ENCODE measurements around the gene SOX3.

DNA sequence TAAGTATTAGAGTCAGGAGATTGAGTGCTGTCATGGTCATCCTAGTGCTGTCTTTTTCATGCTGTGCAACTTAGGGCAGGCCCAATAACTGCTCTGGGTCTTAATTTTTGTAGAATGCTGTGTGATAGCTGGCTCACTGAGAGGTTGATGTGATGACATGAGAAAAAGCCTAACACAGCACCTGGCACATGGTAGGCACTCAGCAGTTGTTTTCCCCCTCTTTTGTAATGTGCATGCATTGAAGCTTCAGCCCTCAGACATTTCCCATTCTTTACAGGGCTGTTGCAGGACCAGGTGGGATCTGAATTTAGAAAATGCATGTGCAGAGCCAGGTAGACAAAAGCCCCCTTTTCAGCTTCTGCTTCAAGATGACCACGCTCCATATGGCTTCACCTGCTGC lies 44.1 kb upstream of the SOX3 start:
- TF ChIP-seq CTCF (IDR thresholded peaks at IDR 0.05) (no peak), TP53 (CRISPR knock-in tag; IDR thresholded peaks at IDR 0.05) (no peak), RCOR1 (IDR thresholded peaks at IDR 0.05; ENCODE audit: low read depth, low read length) (no peak), MAX (IDR thresholded peaks at IDR 0.05) (no peak), POLR2A (IDR thresholded peaks at IDR 0.05; ENCODE audit: low read length) (no peak), NR3C1 (IDR thresholded peaks at IDR 0.05) (no peak), RARB (CRISPR knock-in tag; IDR thresholded peaks at IDR 0.05) (no peak)
